ENCODE measurements around the gene CPAMD8. TPM values are rescaled to one million over a fixed set of nuclear protein-coding genes. Genes with fewer than 3 reads are reported as not detected.
"Not testable (repeated sequence)": the region's sequence is repeated elsewhere in the genome, so short reads cannot be mapped to it uniquely, and the experiment has no call there.

Gene CPAMD8
- total RNA-seq, 1 experiment from 2014 or later: 3.9 TPM

DNA sequence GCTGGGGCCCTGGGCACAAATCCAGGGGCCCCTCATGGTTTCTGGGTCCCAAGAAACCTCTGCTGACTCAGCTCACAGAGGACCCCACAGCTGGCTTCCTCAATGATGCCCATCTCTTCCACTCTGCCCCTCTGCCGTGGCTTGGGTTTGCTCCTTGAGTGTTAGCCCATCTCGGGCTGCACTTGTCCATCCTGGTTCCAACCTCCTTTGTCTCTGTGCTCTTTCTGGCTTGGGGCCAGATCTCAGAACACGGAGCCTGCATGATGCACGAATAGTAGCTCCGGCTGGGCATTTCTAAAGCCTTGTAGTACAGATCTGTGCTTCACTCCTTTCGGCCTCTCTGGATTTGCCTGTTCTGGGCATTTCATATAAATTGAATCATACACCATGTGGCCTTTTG is 84.0 kb downstream of the CPAMD8 start:
- H3K4me2 ChIP-seq (ENCODE audit: low read length): no peak overlapping the region
- intact Hi-C loops (cut with micrococcal nuclease): no loop called here
- POLR2A ChIA-PET (ENCODE audit: unreplicated experiment): no interaction called here
- H3K4me3 ChIP-seq (ENCODE audit: low read length): no peak overlapping the region
- 0 out of 2 replicates have a peak, but pooled peaks cover 7% of the 10 kb centered on the region for H3K9me3 ChIP-seq (ENCODE audit: low read length)
- no peaks in the 10 kb centered on the region for H3K27me3 ChIP-seq (ENCODE audit: low read length)
- ATAC-seq (no peak), DNase-seq (no peak)
- H3K79me2 ChIP-seq (ENCODE audit: low read length): no peaks in the 10 kb centered on the region
- no peaks in the 10 kb centered on the region for H3K9me2 ChIP-seq (replicated peaks; ENCODE audit: low read length)
- TF ChIP-seq EZH2 (IDR thresholded peaks at IDR 0.05; ENCODE audit: low read length, unreplicated experiment): no peak
- no peak for TF ChIP-seq EZH2phosphoT487 (IDR thresholded peaks at IDR 0.05; ENCODE audit: borderline replicate concordance, low read length)
- TF ChIP-seq CTCF (conservative IDR thresholded peaks at IDR 0.05; ENCODE audit: low read depth, low read length): no peak
- no TSS peak for BruUV-seq (replicated peaks)
- H3K27ac ChIP-seq (ENCODE audit: low read length): no peak overlapping the region
- CTCF ChIA-PET: no interaction called here
- no peaks in the 10 kb centered on the region for H4K20me1 ChIP-seq (ENCODE audit: low read length)
- no peak overlapping the region for H3K9ac ChIP-seq (ENCODE audit: low read length)
- no peaks in the 10 kb centered on the region for H3K4me1 ChIP-seq (ENCODE audit: insufficient read depth, low read length)
- H2AFZ ChIP-seq (ENCODE audit: low read length): no peak overlapping the region
- no peaks in the 10 kb centered on the region for H3K36me3 ChIP-seq (ENCODE audit: low read depth, low read length)
- H3F3A ChIP-seq (ENCODE audit: low read length, unreplicated experiment): peaks cover 3% of the 10 kb centered on the region

- Histone ChIP-seq H3K9me2 (replicated peaks; ENCODE audit: low read length) (no peaks in the 10 kb centered on the region), H3K4me2 (ENCODE audit: low read length) (no peak overlapping the region), H4K20me1 (ENCODE audit: low read length) (no peaks in the 10 kb centered on the region), H3K9me3 (ENCODE audit: low read length) (no peaks in the 10 kb centered on the region), H3K27ac (ENCODE audit: low read length) (no peak overlapping the region), H3K36me3 (ENCODE audit: low read depth, low read length) (no peaks in the 10 kb centered on the region), H3F3A (ENCODE audit: low read length, unreplicated experiment) (no peaks in the 10 kb centered on the region), H2AFZ (ENCODE audit: low read length) (no peak overlapping the region), H3K9ac (ENCODE audit: low read length) (no peak overlapping the region), H3K27me3 (ENCODE audit: low read length) (no peaks in the 10 kb centered on the region), H3K79me2 (ENCODE audit: low read length) (no peaks in the 10 kb centered on the region), H3K4me1 (ENCODE audit: insufficient read depth, low read length) (no peaks in the 10 kb centered on the region), H3K4me3 (ENCODE audit: low read length) (no peak overlapping the region)
- intact Hi-C loops (cut with micrococcal nuclease): no loop called here
- TF ChIP-seq EZH2 (IDR thresholded peaks at IDR 0.05; ENCODE audit: low read length, unreplicated experiment) (no peak), CTCF (conservative IDR thresholded peaks at IDR 0.05; ENCODE audit: low read depth, low read length) (no peak), EZH2phosphoT487 (IDR thresholded peaks at IDR 0.05; ENCODE audit: borderline replicate concordance, low read length) (no peak)
- POLR2A ChIA-PET (ENCODE audit: unreplicated experiment): no interaction called here
- no TSS peak for BruUV-seq (replicated peaks)
- DNase-seq (no peak), ATAC-seq (no peak)
- CTCF ChIA-PET: no interaction called here
Observed at GRCh38 chr19:16940626-16941025, 86.0 kb downstream of the CPAMD8 start.

DNA sequence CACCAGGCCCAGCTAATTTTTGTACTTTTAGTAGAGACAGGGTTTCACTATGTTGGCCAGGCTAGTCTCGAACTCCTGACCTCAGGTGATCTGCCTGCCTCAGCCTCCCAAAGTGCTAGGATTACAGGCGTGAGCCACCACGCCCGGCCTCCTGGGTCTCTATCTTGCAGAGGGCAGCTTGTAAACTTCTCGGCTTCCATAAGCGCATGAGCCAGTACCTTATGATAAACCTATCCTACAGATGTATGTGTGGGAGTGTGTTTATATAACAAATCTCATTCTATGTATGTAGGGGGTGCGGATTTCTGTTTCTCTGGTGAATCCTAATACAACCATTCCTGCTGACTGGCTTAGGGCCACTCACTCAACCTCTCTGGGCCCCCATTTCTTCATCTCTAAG is 86.5 kb downstream of the CPAMD8 start:
- H2AFZ ChIP-seq (ENCODE audit: low read length); H3K9me3 ChIP-seq (ENCODE audit: low read length); H3K9ac ChIP-seq (ENCODE audit: low read length); H3K9me2 ChIP-seq (replicated peaks; ENCODE audit: low read length); H3F3A ChIP-seq (ENCODE audit: low read length, unreplicated experiment); H3K79me2 ChIP-seq (ENCODE audit: low read length); POLR2A ChIA-PET (ENCODE audit: unreplicated experiment); H3K27me3 ChIP-seq (ENCODE audit: low read length); ATAC-seq; H3K4me1 ChIP-seq (ENCODE audit: insufficient read depth, low read length); CTCF ChIA-PET; H3K36me3 ChIP-seq (ENCODE audit: low read depth, low read length); BruUV-seq (replicated peaks); H4K20me1 ChIP-seq (ENCODE audit: low read length); H3K4me3 ChIP-seq (ENCODE audit: low read length); H3K27ac ChIP-seq (ENCODE audit: low read length); DNase-seq; H3K4me2 ChIP-seq (ENCODE audit: low read length); intact Hi-C loops (cut with micrococcal nuclease): not testable (repeated sequence)

Measured in PC-3 (cell line).